Measurements from ENCODE around the gene OR6Q1.

The OR6Q1 gene

DNA sequence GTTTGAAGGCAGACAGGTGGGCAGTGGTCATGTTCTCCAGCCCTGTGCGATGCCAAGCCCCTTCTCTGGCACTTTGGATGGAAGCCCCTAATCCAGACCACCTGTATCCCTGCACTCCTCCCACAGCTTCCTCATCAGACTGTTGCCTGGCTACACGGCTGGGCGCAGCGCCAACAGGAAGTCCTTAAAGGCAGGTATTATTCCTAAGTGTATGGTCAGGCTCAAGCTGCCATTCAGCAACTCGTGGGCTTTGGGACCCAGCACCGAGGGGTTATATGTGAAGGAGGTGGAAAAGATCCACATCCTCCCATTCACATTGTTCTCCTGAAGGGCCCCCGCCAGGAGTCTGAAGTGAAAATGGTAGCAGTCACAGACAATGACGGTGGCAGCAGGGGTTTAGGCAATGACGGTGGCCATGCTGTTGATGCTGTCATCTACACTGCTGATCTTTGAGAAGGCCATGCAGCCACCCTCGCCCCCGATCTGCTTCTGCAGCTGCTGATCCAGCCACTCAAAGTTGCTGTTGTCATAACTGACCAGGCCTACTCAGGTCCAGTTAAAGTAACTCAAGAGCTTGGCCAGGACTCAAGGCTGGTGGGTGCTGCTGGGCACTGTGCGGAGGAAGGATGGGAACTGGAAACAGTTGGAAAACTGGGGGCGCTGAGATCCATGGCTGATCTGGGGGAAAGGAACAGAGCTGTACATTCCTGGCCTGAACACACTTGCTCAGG lies 27.7 kb downstream of the OR6Q1 start:
- no peak for DNase-seq (ENCODE audit: low read depth in 2 of 2)

DNA sequence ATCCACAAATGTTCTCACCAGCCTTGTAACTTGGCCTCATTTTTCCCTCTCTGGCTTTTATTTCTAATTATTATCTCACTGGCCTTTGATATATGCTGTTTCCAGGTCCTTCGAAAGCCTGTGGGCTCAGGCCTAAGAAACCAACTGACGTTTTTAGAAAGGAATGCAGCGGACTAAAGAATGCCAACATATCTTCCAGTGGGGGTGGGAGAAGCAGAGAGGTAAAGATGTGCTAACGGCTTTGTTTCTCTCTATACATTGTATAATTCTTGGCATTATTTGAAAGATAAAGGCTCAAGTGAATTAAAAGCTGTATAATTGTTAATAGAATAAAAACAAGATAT lies 28.2 kb downstream of the OR6Q1 start:
- no peak for DNase-seq (ENCODE audit: low read depth in 2 of 2)

DNA sequence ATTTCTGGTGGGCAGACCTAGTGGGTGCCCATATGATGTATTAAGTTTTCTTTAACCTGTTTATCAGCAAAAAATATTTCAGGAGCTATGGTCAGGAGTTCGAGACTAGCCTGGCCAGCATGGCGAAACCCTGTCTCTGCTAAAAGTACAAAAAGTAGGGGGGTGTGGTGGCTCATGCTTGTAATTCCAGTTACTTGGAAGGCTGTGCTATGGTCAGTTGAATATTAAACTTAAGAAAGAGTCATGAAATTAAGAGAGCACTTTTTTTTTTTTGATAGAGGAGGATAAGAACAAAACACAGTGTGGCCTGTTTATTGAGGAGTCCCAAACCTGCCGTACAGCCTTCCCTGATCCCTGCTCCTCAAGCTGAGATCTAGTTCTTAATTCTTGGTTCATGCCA lies 29.8 kb downstream of the OR6Q1 start:
- DNase-seq (ENCODE audit: low read depth in 2 of 2), result no peak

DNA sequence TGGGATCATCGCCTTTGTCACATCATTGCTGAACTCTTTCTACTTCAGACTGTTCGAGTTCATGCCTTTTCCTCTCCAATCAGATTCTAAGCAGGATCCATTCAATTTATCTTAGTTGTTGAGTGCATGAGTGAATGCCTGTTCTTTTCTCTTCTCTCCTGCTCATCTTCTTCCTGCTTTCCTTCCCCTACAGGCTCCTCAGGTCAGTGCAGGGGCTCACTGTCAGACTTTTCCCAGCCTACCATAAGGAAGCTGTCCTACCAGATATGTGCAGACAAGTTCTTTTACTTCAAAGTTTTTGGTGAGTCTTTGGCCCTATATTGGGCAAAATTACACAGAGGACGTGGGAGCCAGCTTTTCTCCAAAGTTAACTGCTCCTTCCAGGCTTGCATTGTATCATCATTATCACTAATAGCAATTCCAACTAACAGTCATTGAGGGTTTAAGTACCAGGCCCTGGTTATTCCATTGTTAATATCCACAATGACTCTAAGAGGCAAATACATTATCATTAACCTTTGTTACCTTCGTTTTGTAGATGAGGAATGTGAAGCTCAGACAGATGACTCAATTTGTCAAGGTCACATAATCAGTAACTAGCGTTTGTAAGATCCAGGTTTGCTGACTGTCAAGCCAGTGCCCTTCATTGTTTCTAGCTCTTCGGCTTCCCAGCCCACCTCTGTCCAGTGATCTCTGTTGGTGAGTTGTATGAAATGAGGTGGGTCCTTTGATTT lies 30.4 kb downstream of the OR6Q1 start:
- DNase-seq (ENCODE audit: low read depth in 2 of 2), result no peak

DNA sequence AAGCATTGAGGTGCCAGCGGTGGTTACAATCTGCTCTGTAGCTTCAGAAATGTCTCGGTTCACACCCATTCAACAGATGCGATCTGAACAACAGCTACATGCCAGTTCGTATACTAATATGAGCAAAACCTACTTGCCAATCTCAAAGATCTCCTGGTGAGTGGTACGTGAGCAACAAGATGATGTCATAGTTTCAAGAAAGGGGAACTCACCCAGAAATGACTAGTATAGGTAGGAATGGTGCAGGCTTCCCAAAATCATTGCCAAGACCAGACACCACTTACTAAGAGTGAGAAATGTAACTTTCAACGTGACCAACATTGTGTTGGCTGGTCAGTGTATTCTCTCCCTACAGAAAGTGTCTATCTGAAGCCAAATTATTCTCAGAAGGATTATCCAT lies 31.1 kb downstream of the OR6Q1 start:
- DNase-seq (ENCODE audit: low read depth in 2 of 2), result no peak

DNA sequence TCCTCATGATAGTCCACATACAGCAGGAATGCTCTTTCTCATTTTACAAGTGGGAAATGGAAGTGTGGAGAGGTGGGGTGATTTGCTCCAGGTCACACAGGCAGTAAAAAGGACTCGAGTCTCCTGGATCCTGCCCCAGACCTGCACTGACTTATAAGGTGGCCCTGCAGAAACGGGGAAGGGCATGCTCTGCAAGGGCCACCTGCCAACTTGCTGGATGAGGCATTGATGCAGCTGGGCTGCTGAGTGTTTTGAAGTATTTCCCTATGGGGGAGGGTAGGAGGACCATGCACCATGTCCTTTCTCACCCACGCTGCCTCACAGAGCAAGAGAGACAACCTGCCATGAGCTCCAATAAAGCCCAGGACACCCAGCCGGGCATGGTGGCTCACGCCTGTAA lies 36.9 kb downstream of the OR6Q1 start:
- DNase-seq (ENCODE audit: low read depth in 2 of 2), result no peak

DNA sequence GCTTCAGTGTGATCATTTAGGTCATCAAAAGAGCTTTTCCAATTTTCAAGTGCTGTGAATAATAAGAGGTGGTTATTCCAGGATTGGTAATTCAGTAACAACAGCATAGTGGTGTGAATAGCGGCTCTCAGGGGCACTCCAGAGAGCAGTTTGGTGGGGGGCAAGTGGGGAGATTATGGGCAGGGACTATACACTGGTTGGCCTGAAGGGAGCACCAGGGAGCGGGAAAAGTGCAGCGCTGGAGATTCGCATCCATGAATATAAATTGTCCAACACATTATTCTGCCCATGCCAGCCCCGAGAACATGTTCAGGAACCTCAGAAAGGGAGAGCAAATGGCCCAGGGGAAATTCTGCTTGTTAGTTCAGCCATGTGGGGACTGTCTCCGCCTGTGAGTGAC lies 37.9 kb downstream of the OR6Q1 start:
- no peak for DNase-seq (ENCODE audit: low read depth in 2 of 2)

DNA sequence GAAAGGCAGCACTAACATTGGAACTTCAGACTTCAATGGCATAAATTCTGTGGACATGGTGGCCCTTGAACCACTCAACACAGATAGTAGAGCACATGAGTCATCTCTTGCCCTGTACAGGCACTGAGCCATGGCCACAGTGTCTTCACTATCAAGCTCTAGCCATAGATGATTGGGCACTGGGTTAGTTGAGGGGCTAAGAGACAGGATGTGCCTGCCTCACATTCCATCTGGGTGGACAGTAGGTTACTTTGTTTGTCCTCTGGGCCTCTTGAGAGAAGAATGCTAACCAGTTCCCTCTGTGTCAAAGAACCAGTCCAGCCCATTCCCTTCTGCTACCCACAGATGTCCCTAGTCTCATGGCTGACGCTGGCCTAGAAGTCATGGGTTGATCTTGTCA lies 39.8 kb downstream of the OR6Q1 start:
- DNase-seq (ENCODE audit: low read depth in 2 of 2), result no peak

DNA sequence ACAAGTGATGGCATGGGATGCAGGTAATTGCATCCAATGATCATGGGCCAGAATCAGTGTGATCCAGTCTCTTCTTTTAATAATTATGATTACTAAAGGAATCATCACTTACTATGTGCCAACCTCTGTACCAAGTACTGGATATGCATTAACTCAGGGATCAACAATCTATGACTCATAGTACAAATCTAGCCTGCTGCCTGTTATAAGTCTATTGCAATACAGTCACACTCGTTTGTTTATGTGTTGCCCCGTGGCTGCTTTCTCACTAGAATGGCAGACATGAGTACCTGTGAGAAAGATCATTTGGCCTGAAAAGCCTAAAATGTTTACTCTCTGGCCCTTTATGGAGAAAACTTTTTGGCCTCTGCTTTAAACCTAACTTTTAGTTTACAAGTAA lies 45.0 kb downstream of the OR6Q1 start:
- no peak for DNase-seq (ENCODE audit: low read depth in 2 of 2)
